ENCODE results near the gene ARID5A.

GRCh38 chr2:96494188-96494587 is 42.4 kb upstream of the ARID5A start:
- TF ChIP-seq HDGF (IDR thresholded peaks at IDR 0.05; ENCODE audit: borderline replicate concordance) (no peak), TARDBP (IDR thresholded peaks at IDR 0.05) (no peak), FOXK2 (IDR thresholded peaks at IDR 0.05) (no peak), FOXA1 (IDR thresholded peaks at IDR 0.05) (no peak), LEF1 (IDR thresholded peaks at IDR 0.05; ENCODE audit: borderline replicate concordance) (no peak), CTBP1 (IDR thresholded peaks at IDR 0.05; ENCODE audit: borderline replicate concordance) (no peak), BHLHE40 (IDR thresholded peaks at IDR 0.05; ENCODE audit: borderline replicate concordance) (no peak), SP1 (IDR thresholded peaks at IDR 0.05) (no peak), NFRKB (IDR thresholded peaks at IDR 0.05) (no peak), SUZ12 (IDR thresholded peaks at IDR 0.05) (no peak)

Data from HEK293T (cell line).